ENCODE results near the gene DCAF10.

The DCAF10 gene

DNA sequence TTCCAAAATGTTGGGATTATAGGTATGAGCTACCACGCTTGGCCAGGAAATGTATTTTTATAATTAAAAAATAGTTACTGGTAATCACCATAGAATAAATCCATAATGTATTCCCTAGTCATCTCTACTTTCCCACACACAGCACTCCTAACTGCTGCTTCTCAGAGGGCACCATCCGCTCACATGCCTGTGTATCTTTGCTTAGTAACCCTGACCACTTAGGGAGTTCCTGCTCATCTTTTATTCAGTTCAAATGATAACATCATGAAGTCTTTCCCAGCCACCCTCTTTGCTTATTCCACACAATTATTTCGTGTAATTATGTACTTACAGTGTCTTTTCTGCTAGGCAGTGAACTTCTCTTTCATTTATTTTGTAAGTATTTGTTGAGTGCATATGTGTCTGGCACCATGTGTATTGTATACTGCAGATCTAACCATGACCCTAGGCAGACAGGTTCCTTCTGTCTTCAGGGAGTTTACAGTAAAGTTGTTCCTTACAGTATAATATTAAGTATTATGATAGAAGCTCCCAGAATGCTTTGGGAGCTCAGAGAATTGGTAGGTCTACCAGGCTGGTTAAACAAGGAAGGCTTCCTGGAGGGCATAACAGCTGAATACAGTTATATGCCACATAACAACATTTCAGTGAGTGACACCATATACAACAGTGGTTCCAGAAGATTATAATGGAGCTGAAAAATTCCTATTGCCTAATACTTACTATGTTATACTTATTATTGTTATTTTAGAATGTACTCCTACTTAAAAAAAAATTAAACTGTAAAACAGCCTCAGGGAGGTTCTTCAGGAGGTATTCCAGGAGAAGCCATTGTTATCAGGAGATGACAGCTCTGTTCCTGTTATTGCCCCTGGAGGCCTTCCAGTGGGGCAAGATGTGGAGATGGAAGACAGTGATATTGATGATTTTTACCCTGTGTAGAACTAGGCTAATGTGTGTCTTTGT, 39.2 kb downstream of the DCAF10 start:
- H3K4me3 ChIP-seq (ENCODE audit: low read depth, low read length) = no peak overlapping the region
- TF ChIP-seq, protein P1, sequence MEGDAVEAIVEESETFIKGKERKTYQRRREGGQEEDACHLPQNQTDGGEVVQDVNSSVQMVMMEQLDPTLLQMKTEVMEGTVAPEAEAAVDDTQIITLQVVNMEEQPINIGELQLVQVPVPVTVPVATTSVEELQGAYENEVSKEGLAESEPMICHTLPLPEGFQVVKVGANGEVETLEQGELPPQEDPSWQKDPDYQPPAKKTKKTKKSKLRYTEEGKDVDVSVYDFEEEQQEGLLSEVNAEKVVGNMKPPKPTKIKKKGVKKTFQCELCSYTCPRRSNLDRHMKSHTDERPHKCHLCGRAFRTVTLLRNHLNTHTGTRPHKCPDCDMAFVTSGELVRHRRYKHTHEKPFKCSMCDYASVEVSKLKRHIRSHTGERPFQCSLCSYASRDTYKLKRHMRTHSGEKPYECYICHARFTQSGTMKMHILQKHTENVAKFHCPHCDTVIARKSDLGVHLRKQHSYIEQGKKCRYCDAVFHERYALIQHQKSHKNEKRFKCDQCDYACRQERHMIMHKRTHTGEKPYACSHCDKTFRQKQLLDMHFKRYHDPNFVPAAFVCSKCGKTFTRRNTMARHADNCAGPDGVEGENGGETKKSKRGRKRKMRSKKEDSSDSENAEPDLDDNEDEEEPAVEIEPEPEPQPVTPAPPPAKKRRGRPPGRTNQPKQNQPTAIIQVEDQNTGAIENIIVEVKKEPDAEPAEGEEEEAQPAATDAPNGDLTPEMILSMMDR (IDR thresholded peaks at IDR 0.05; ENCODE audit: low read depth, low read length, missing control alignments) = no peak
- DNase-seq = peak; percentile 22
- H3K27me3 ChIP-seq (replicated peaks) = no peaks in the 10 kb centered on the region
- H3K36me3 ChIP-seq (replicated peaks) = no peaks in the 10 kb centered on the region
- in situ Hi-C loops (cut with HindIII; ENCODE audit: low pct_ligation_motif_present, low sequenced_read_pairs) = no loop called here
- H3K27ac ChIP-seq = peak overlapping the region; percentile 66

DNA sequence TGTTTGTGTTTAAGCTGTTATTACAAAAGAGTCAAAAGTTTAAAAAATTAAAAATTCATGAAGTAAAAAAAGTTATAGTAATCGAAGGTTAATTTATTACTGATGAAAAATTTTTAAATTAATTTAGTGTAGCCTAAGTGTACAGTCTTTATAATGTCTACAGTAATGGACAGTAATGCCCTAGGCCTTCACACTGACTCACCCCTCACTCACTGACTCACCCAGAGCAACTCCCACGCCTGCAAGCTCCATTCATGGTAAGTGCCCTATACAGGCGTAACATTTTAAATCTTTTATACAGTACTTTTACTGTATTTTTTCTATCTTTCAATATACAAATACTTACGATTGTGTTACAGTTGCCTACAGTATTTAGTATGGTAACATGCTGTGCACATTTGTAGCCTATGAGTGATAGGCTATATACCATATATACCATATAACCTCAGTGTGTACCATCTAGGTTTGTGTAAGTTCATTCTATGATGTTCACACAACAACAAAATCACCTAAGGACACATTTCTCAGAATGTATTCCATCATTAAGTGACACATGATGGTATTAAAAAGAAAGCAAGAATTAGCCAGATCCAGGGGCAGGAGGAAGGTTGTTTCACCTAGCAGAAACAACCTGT, 40.1 kb downstream of the DCAF10 start:
- H3K27ac ChIP-seq = peak overlapping the region; percentile 66
- H3K4me3 ChIP-seq (ENCODE audit: low read depth, low read length) = no peak overlapping the region
- peak; percentile 82 for DNase-seq
- no peaks in the 10 kb centered on the region for H3K36me3 ChIP-seq (replicated peaks)
- in situ Hi-C loops (cut with HindIII; ENCODE audit: low pct_ligation_motif_present, low sequenced_read_pairs) = no loop called here
- no peaks in the 10 kb centered on the region for H3K27me3 ChIP-seq (replicated peaks)
- TF ChIP-seq, protein P1 (IDR thresholded peaks at IDR 0.05; ENCODE audit: low read depth, low read length, missing control alignments) = no peak

DNA sequence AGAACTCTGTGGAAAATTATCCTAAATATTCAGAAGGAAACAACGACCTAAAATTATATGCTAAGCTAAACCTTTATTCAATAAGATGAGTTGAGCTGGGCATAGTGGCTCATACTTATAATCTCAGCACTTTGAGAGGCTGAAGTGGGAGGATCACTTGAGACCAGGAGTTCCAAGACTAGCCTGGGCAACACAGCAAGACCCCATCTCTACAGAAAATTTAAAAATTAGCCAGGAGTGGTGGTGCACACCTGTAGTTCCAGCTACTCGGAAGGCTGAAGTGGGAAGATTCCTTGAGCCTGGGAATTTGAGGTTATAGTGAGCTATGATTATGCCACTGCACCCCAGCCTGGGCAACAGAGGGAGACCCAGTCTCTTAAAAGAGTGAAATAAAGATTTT, 51.6 kb downstream of the DCAF10 start:
- TF ChIP-seq, protein P1 (IDR thresholded peaks at IDR 0.05; ENCODE audit: low read depth, low read length, missing control alignments) = no peak
- in situ Hi-C loops (cut with HindIII; ENCODE audit: low pct_ligation_motif_present, low sequenced_read_pairs) = no loop called here
- no peaks in the 10 kb centered on the region for H3K36me3 ChIP-seq (replicated peaks)
- no peak overlapping the region for H3K27ac ChIP-seq
- no peak for DNase-seq
- H3K27me3 ChIP-seq (replicated peaks) = no peaks in the 10 kb centered on the region
- H3K4me3 ChIP-seq (ENCODE audit: low read depth, low read length) = no peak overlapping the region

DNA sequence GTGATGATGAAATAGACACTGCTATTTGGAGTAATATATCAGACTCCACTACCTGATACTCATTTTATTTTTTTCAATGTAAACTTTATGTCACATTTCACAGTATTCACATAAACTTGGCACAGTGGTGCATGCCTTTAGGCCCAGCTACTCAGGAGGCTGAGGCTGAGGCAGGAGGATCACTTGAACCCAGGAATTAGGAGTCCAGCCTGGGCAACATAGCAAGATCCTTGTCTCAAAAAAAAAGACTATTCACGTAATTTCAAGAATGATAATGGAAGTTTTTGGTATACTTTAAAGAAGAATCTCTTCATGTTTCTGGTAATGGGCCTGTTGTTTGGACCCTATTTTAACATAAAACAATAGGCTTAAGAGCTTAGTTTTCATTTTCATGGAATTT, 56.0 kb downstream of the DCAF10 start:
- in situ Hi-C loops (cut with HindIII; ENCODE audit: low pct_ligation_motif_present, low sequenced_read_pairs) = no loop called here
- Histone ChIP-seq H3K36me3 (replicated peaks) (peaks cover 15% of the 10 kb centered on the region), H3K27ac (no peak overlapping the region), H3K27me3 (replicated peaks) (no peaks in the 10 kb centered on the region), H3K4me3 (ENCODE audit: low read depth, low read length) (no peak overlapping the region)
- no peak for DNase-seq
- TF ChIP-seq, protein P1 (IDR thresholded peaks at IDR 0.05; ENCODE audit: low read depth, low read length, missing control alignments) = no peak

DNA sequence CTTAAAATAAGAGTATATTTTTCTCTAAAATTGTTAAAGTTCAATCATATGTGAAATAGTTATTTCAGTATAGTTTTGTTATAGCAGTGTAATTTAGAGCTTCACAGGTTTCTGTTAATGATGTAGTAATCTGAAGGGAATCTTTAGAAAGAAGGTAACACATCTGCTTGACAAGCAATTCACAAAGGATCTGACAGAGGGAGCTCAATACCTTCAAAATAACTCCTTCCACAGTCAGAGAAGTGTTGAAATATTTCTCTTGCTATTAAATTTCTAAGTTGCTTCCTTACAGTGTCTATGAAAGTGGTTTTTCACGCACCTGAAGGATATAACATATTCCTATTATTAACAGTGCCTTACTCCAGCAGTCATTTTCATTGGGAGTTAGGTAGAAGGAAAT, 58.4 kb downstream of the DCAF10 start:
- H3K36me3 ChIP-seq (replicated peaks) = peaks cover 23% of the 10 kb centered on the region

More for the DNA sequence above, 58.4 kb downstream of the DCAF10 start:
- Histone ChIP-seq H3K27me3 (replicated peaks) (no peaks in the 10 kb centered on the region), H3K27ac (no peak overlapping the region), H3K4me3 (ENCODE audit: low read depth, low read length) (no peak overlapping the region)
- DNase-seq = no peak
- in situ Hi-C loops (cut with HindIII; ENCODE audit: low pct_ligation_motif_present, low sequenced_read_pairs) = no loop called here
- TF ChIP-seq, protein P1 (IDR thresholded peaks at IDR 0.05; ENCODE audit: low read depth, low read length, missing control alignments) = no peak
